ENCODE results near the gene ADAM8.

Gene ADAM8

GRCh38 chr10:133281084-133281483, 4.4 kb upstream of the ADAM8 start:
- no peak for DNase-seq

GRCh38 chr10:133280391-133281059, 3.9 kb upstream of the ADAM8 start:
- no peak for DNase-seq

- no peak for DNase-seq
These were observed 2.9 kb upstream of the ADAM8 start for GRCh38 chr10:133279326-133280226.

GRCh38 chr10:133278577-133279265, 2.1 kb upstream of the ADAM8 start:
- DNase-seq = no peak

- no peak for DNase-seq
These were observed 1.4 kb upstream of the ADAM8 start for GRCh38 chr10:133277993-133278576.

GRCh38 chr10:133277277-133277992, 767 bp upstream of the ADAM8 start:
- no peak for DNase-seq

- DNase-seq = no peak
These were observed 601 bp downstream of the ADAM8 start for GRCh38 chr10:133276100-133276434.

- DNase-seq = no peak
These were observed 980 bp downstream of the ADAM8 start for GRCh38 chr10:133275684-133276092.

GRCh38 chr10:133274751-133275683, 1.7 kb downstream of the ADAM8 start:
- DNase-seq = no peak

- DNase-seq = no peak
These were observed 3.0 kb downstream of the ADAM8 start for GRCh38 chr10:133273534-133274143.

GRCh38 chr10:133272964-133273420, 3.7 kb downstream of the ADAM8 start:
- no peak for DNase-seq

GRCh38 chr10:133272301-133272963, 4.2 kb downstream of the ADAM8 start:
- no peak for DNase-seq

- DNase-seq = no peak
These were observed 5.0 kb downstream of the ADAM8 start for GRCh38 chr10:133271521-133272300.

GRCh38 chr10:133270773-133271297, 5.8 kb downstream of the ADAM8 start:
- DNase-seq = no peak

GRCh38 chr10:133270204-133270603, 6.5 kb downstream of the ADAM8 start:
- no peak for DNase-seq

GRCh38 chr10:133269367-133269766, 7.3 kb downstream of the ADAM8 start:
- no peak for DNase-seq

- no peak for DNase-seq
These were observed 8.1 kb downstream of the ADAM8 start for GRCh38 chr10:133268532-133268931.

- no peak for DNase-seq
These were observed 8.8 kb downstream of the ADAM8 start for GRCh38 chr10:133267829-133268228.

- no peak for DNase-seq
These were observed 9.4 kb downstream of the ADAM8 start for GRCh38 chr10:133267293-133267692.
